Small intestine (tissue), 7 donors: Measurements from ENCODE around the gene MPPED2. TPM values are rescaled to one million over a fixed set of nuclear protein-coding genes. Genes with fewer than 3 reads are reported as not detected.
A peak's percentile ranks its signal among the peaks of the same experiment; 100 is the strongest.

ENCODE experiments used
- DNase-seq, 2 donors: peaks; one replicate each; pipeline versions ENCODE4 v3.0.0 to v3.0.0-alpha.2; 2013
- FAIRE-seq: peaks from 2 replicates; lab custom pipeline; 2012; peaks lifted over from hg19 to GRCh38; lab: Jason Lieb, UNC
- H3K27ac ChIP-seq, 3 donors: one replicate each; pipeline ENCODE4 v1.5.1; 2013; ENCODE audit warnings: low read length in 2 of 3, mild to moderate bottlenecking in 2 of 3, control low read depth in 1 of 3, inconsistent platforms in 1 of 3, low read depth in 1 of 3, moderate library complexity in 1 of 3
- H3K27me3 ChIP-seq, 3 donors: one replicate each; pipeline ENCODE4 v1.6.1; 2013; ENCODE audit warnings: low read length in 3 of 3, inconsistent platforms in 1 of 3; ENCODE audit not compliant: control insufficient read depth in 3 of 3, insufficient read depth in 3 of 3
- H3K36me3 ChIP-seq, 3 donors: one replicate each; pipeline ENCODE4 v1.6.1; 2013; ENCODE audit warnings: low read length in 3 of 3, inconsistent platforms in 1 of 3, low read depth in 1 of 3, mild to moderate bottlenecking in 1 of 3, moderate library complexity in 1 of 3; ENCODE audit not compliant: control insufficient read depth in 3 of 3, insufficient read depth in 2 of 3
- H3K4me1 ChIP-seq, 3 donors: one replicate each; pipeline ENCODE4 v1.6.1; 2013; ENCODE audit warnings: low read length in 2 of 3, inconsistent platforms in 1 of 3, low read depth in 1 of 3, mild to moderate bottlenecking in 1 of 3, moderate library complexity in 1 of 3; ENCODE audit not compliant: control insufficient read depth in 3 of 3, insufficient read depth in 2 of 3
- H3K4me3 ChIP-seq, 3 donors: one replicate each; pipeline ENCODE4 v1.5.1; 2013; ENCODE audit warnings: low read length in 3 of 3, control low read depth in 1 of 3, inconsistent platforms in 1 of 3, low read depth in 1 of 3, mild to moderate bottlenecking in 1 of 3, moderate library complexity in 1 of 3
- H3K9me3 ChIP-seq, 2 donors: one replicate each; pipeline ENCODE4 v1.6.1; 2013; ENCODE audit warnings: low read depth in 1 of 2, low read length in 1 of 2; ENCODE audit not compliant: control insufficient read depth in 2 of 2, insufficient read depth in 1 of 2
- WGBS, 3 donors: extraction: QIAGEN DNeasy Blood & Tissue Kit; methylation state at CpG; one replicate each; pipeline ENCODE4 v1.1.7; 2013; 5-methylcytosine and 5-hydroxymethylcytosine counted together
- polyA plus RNA-seq, 4 donors: library from polyadenylated mRNA; stranded (reverse) in 3 of 4; unstranded in 1 of 4; fragments of 200-250 nt in 3 of 4; fragments of 120-200 nt in 1 of 4; gene quantifications; one replicate each; pipeline versions ENCODE4 v1.2.1 to v1.2.3, GENCODE V29; 2013
- donor health status: healthy with polysubstance abuse.
- donor health status: control.
- donor health status: control.
- donor health status: Bipolar disorder and iron deficiency.
- donor health status: healthy.

The MPPED2 gene
- polyA plus RNA-seq, 4 donors = 0.84 to 1.1 TPM; not detected in 2

- H3K27me3 ChIP-seq = peaks cover 0 to 2% (median 0%) of the 10 kb centered on the region in 3 donors
- H3K4me3 ChIP-seq = no peak overlapping the region
- no peaks in the 10 kb centered on the region for H3K4me1 ChIP-seq
- FAIRE-seq (no peak), DNase-seq (no peak)
- WGBS, 3 donors = 87 to 96% (median 90%) methylated on average over 5 of the region's 5 CpGs
- no peaks in the 10 kb centered on the region for H3K9me3 ChIP-seq
- H3K36me3 ChIP-seq = no peaks in the 10 kb centered on the region
- no peak overlapping the region for H3K27ac ChIP-seq
These were observed 88.6 kb downstream of the MPPED2 start for GRCh38 chr11:30497600-30497999.

GRCh38 chr11:30496935-30497334 lies 89.2 kb downstream of the MPPED2 start:
- Histone ChIP-seq H3K4me3 (no peak overlapping the region), H3K9me3 (no peaks in the 10 kb centered on the region), H3K27me3 (peaks cover 0 to 2% (median 0%) of the 10 kb centered on the region in 3 donors), H3K27ac (no peak overlapping the region), H3K36me3 (no peaks in the 10 kb centered on the region), H3K4me1 (no peaks in the 10 kb centered on the region)
- 82 to 85% (median 85%) methylated on average over 3 of the region's 3 CpGs for WGBS, 3 donors
- FAIRE-seq (no peak), DNase-seq (no peak)

- DNase-seq (no peak), FAIRE-seq (no peak)
- H3K27me3 ChIP-seq = no peaks in the 10 kb centered on the region
- WGBS, 3 donors = 20 to 43% (median 37%) methylated on average over 5 of the region's 5 CpGs
- no peak overlapping the region for H3K4me3 ChIP-seq
- H3K4me1 ChIP-seq = no peaks in the 10 kb centered on the region
- no peaks in the 10 kb centered on the region for H3K9me3 ChIP-seq
- H3K36me3 ChIP-seq = no peaks in the 10 kb centered on the region
- H3K27ac ChIP-seq = no peak overlapping the region
These were observed 90.7 kb downstream of the MPPED2 start for GRCh38 chr11:30495437-30495836.

GRCh38 chr11:30489511-30489910 lies 96.6 kb downstream of the MPPED2 start:
- Histone ChIP-seq H3K9me3 (no peaks in the 10 kb centered on the region), H3K36me3 (no peaks in the 10 kb centered on the region), H3K27ac (no peak overlapping the region), H3K27me3 (no peaks in the 10 kb centered on the region), H3K4me1 (peaks cover 0 to 9% (median 3%) of the 10 kb centered on the region in 3 donors), H3K4me3 (no peak overlapping the region)
- FAIRE-seq = no peak
- DNase-seq = peak in 1 of 2 donors; percentile 18
- 14 to 42% (median 37%) methylated on average over 4 of the region's 4 CpGs for WGBS, 3 donors

GRCh38 chr11:30489076-30489475 lies 97.1 kb downstream of the MPPED2 start:
- no peak overlapping the region for H3K27ac ChIP-seq
- no peak for FAIRE-seq
- WGBS, 3 donors = 56 to 71% (median 60%) methylated on average over 1 of the region's 1 CpG

DNA sequence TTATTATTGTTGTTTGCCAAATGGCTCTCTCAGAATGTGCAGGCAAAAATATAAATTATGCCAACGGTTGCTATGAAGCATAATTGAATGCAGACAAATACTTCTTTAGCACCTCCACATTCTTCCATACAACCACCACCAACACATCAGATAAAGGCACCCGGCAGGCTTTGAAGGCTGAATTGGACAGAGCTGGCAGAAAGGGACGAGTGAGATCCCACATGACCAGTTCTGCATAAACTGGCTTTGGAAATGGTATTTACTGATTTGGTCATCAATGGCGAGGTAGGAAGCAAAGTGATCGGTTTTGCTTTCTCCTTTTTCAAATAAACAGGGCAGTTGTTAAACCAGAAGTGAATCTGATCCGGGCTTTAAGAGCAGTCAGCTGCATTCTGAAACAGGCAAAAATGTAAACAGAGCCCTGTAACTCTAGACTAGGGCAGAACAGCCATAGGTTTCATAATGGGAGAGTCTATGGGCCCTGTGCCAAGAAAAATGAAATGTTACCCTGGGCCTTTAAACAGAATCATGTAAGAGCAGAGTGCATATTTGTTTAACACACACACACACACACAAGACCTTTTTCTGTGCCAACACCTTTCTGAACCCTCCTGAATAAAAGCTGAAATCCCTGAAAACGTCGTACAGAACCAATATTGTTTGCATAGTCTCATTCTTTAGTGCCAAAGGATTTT lies 97.7 kb downstream of the MPPED2 start:
- peak; percentile 79 to 88 for DNase-seq
- Histone ChIP-seq H3K36me3 (no peaks in the 10 kb centered on the region), H3K4me3 (peak overlapping the region in 2 of 3 donors; percentile 4 to 14), H3K4me1 (peaks cover 0 to 9% (median 3%) of the 10 kb centered on the region in 3 donors), H3K27ac (peak overlapping the region in 1 of 3 donors; percentile 26), H3K9me3 (no peaks in the 10 kb centered on the region), H3K27me3 (no peaks in the 10 kb centered on the region)
- FAIRE-seq = no peak
- 6 to 32% (median 24%) methylated on average over 8 of the region's 8 CpGs for WGBS, 3 donors

More at GRCh38 chr11:30489076-30489475, 97.1 kb downstream of the MPPED2 start:
- DNase-seq = no peak
- H3K36me3 ChIP-seq = no peaks in the 10 kb centered on the region
- H3K4me1 ChIP-seq = peaks cover 0 to 9% (median 3%) of the 10 kb centered on the region in 3 donors
- no peaks in the 10 kb centered on the region for H3K9me3 ChIP-seq
- no peaks in the 10 kb centered on the region for H3K27me3 ChIP-seq
- no peak overlapping the region for H3K4me3 ChIP-seq

GRCh38 chr11:30487200-30487898 lies 98.8 kb downstream of the MPPED2 start:
- DNase-seq = no peak
- WGBS, 3 donors = 58 to 81% (median 68%) methylated on average over 3 of the region's 3 CpGs
- no peaks in the 10 kb centered on the region for H3K36me3 ChIP-seq
- no peak for FAIRE-seq
- no peaks in the 10 kb centered on the region for H3K9me3 ChIP-seq
- no peaks in the 10 kb centered on the region for H3K27me3 ChIP-seq
- no peak overlapping the region for H3K27ac ChIP-seq
- peaks cover 0 to 9% (median 3%) of the 10 kb centered on the region in 3 donors for H3K4me1 ChIP-seq
- H3K4me3 ChIP-seq = no peak overlapping the region

- no peak for DNase-seq
- Histone ChIP-seq H3K4me1 (peaks cover 0 to 9% (median 3%) of the 10 kb centered on the region in 3 donors), H3K36me3 (no peaks in the 10 kb centered on the region), H3K4me3 (no peak overlapping the region), H3K9me3 (no peaks in the 10 kb centered on the region), H3K27me3 (no peaks in the 10 kb centered on the region), H3K27ac (no peak overlapping the region)
- WGBS, 3 donors = 85 to 92% (median 90%) methylated on average over 3 of the region's 3 CpGs
- FAIRE-seq = no peak
These were observed 100.4 kb downstream of the MPPED2 start for GRCh38 chr11:30485756-30486155.
